ENCODE measurements around the gene SYT7.

The SYT7 gene

DNA sequence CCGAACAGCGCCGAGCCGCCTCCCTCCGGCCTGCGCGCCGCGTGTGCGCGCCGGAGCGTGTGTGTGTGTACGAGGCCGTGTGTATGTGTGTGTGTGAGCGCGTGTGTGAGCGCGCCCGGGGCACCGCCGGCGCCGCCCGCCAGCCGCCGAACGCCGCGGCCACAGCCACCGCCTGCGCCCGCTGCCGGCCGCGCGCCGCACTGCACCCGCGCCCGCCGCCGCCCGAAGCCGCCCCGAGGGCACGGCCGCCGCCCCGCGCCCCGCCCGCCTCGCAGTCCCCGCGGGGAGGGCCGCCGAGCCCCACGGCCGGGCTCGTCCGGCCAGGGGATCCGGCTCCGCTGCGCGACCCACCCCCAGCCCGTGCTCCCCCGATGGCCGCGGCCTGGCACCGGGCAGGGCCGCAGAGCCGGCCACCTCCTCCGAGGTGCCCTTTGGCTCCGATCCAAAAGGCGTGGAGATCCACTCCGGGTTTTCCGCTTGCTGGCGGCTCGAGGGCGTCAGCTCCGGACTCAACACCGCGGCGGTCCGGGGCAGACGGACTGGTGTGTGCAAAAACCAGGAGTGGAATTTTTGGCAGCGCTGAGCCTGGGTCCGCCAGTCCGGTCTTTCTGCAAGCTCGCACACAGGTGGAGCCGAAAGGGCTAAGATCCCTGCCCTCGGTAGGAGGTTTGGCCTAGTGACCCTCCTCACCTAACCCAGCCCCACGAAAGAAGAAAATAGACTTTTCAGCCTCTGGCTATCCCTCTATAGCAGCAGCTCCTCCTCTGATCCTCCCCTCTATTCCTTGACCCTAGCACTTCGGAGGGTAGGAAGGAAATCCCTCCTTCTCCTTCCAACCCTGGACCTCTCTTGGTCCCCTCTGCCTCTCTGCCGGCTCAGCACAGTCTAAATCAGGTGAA, at the start of gene SYT7:
Gene SYT7, minus strand, starts transcription at position 47 of the 899 bp plus-strand sequence. CDS start 256 bp downstream, outside the sequence.
- FAIRE-seq, result no peak
- peak; percentile 34 for TF ChIP-seq CTCF (IDR thresholded peaks at IDR 0.05; ENCODE audit: insufficient read depth, missing control alignments)
- peak; percentile 92 for DNase-seq (ENCODE audit: insufficient read length, low spot score)

GRCh38 chr11:61630089-61630488, 49.2 kb upstream of the SYT7 start:
- DNase-seq (ENCODE audit: insufficient read length, low spot score), result no peak
- FAIRE-seq, result no peak
- no peak for TF ChIP-seq CTCF (IDR thresholded peaks at IDR 0.05; ENCODE audit: insufficient read depth, missing control alignments)

- DNase-seq (ENCODE audit: insufficient read length, low spot score), result no peak
- no peak for TF ChIP-seq CTCF (IDR thresholded peaks at IDR 0.05; ENCODE audit: insufficient read depth, missing control alignments)
- no peak for FAIRE-seq
These were observed 48.4 kb upstream of the SYT7 start for GRCh38 chr11:61629082-61629833.

GRCh38 chr11:61628662-61628970, 47.7 kb upstream of the SYT7 start:
- no peak for TF ChIP-seq CTCF (IDR thresholded peaks at IDR 0.05; ENCODE audit: insufficient read depth, missing control alignments)
- FAIRE-seq, result no peak
- DNase-seq (ENCODE audit: insufficient read length, low spot score), result peak; percentile 3

DNA sequence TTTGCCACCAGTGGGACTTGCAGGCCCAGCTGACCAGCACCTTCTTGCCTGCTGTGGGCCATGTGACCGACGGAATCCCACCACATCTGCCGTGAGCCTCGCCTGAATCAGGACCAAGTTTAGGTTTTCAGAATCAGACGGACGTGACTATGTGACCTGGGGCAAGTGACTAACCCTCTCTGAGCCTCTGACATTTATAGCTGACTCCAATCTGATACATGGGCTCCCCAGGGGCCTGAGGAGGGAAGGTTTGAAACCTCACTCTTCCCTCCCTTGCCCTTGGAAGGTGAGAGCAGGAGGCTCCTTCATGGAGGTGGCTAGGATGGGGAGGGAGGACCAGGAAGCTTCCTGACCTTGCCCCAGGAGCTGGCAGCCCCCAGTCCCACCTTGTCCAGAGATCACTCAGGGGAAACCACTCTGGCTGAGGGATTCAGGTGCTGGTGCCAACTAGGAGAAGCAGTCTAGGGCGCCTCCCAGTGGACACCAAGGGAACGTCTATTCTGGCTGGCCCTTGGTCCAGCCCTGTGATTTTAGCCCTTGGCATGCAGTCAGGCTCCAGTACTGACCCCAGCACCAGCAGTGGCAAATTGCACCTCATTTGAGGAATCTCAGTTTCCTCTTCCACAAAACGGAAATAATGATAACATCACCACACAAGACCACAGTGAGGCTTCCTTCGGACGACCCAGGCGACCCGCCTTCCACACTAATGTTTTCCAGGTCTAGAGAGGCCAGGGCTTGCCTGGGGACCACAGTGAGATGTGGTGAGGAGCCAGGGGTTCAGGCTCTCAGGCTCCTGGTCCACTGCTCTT, 47.2 kb upstream of the SYT7 start:
- DNase-seq (ENCODE audit: insufficient read length, low spot score) (peak; percentile 74), FAIRE-seq (no peak)
- peak; percentile 83 for TF ChIP-seq CTCF (IDR thresholded peaks at IDR 0.05; ENCODE audit: insufficient read depth, missing control alignments)

DNA sequence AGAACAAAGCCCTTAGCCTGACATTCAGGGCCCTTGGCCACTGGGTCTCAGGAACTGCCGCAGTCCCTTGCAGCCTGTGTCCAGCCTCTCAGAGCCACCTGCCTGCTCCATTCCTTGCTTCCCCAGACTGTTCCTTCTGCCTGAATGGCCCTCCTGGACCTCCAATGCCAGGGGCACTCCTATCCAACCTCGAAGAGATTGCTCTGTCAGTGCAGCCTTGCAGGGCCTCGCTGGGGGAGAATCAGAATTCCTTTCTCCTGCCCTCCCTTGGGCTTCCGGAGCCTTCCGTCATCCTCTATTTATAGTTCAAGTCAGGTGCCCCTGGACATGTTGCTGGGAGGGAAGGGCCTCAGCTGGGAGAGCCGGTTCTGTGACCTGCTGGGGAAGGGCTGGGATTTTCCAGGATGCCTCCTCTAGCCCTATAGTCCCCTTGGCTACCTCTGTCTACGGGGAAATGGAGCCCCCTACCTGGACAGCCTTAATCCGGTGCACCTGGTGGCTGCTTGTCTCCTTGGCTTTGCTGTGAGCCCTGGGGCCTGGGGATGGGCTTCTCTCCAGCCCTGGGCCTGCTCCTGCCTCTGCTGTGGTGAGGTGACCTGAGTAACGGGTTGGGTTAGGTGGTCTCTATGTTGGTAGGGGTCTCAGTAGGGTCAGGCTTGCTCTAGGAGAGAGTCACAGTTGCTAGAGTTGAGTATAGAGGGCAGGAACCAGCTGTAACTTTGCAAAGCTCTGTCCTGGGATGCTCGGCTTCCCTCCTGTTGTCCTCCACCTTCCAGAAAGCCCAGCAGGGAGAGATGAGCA, 45.9 kb upstream of the SYT7 start:
- no peak for FAIRE-seq
- DNase-seq (ENCODE audit: insufficient read length, low spot score), result no peak
- TF ChIP-seq CTCF (IDR thresholded peaks at IDR 0.05; ENCODE audit: insufficient read depth, missing control alignments), result no peak

Data from D721Med (cell line).